Subcutaneous abdominal adipose tissue (tissue), 5 donors: Measurements from ENCODE around the gene MATN4.

Experiments used
- H3K27ac ChIP-seq: one replicate; pipeline ENCODE4 v1.7.0; 2013; ENCODE audit warnings: low read depth, mild to moderate bottlenecking, inconsistent platforms, low read length, moderate library complexity
- H3K27me3 ChIP-seq, 5 donors: one replicate each; pipeline ENCODE4 v1.7.0; 2013; ENCODE audit warnings: low read length in 5 of 5, inconsistent platforms in 1 of 5; ENCODE audit not compliant: control insufficient read depth in 5 of 5, insufficient read depth in 4 of 5
- H3K36me3 ChIP-seq, 5 donors: one replicate each; pipeline ENCODE4 v1.7.0; 2013; ENCODE audit warnings: low read length in 5 of 5; ENCODE audit not compliant: control insufficient read depth in 5 of 5, insufficient read depth in 5 of 5
- H3K4me1 ChIP-seq, 5 donors: one replicate each; pipeline ENCODE4 v1.7.0; 2013; ENCODE audit warnings: low read length in 5 of 5, mild to moderate bottlenecking in 3 of 5, moderate library complexity in 1 of 5; ENCODE audit not compliant: control insufficient read depth in 5 of 5, insufficient read depth in 5 of 5
- H3K4me3 ChIP-seq, 5 donors: one replicate each; pipeline ENCODE4 v1.7.0; 2013; ENCODE audit warnings: low read length in 5 of 5, low read depth in 1 of 5
- H3K9ac ChIP-seq, 5 donors: one replicate each; pipeline ENCODE4 v1.7.0; 2013; ENCODE audit warnings: low read length in 5 of 5, mild to moderate bottlenecking in 4 of 5, moderate library complexity in 3 of 5
- H3K9me3 ChIP-seq, 5 donors: one replicate each; pipeline ENCODE4 v1.7.0; 2013; ENCODE audit warnings: low read length in 5 of 5; ENCODE audit not compliant: control insufficient read depth in 5 of 5
- donor health status: healthy.
- donor health status: healthy.
- donor health status: healthy.
- donor health status: healthy.
- donor health status: healthy.

Gene MATN4

DNA sequence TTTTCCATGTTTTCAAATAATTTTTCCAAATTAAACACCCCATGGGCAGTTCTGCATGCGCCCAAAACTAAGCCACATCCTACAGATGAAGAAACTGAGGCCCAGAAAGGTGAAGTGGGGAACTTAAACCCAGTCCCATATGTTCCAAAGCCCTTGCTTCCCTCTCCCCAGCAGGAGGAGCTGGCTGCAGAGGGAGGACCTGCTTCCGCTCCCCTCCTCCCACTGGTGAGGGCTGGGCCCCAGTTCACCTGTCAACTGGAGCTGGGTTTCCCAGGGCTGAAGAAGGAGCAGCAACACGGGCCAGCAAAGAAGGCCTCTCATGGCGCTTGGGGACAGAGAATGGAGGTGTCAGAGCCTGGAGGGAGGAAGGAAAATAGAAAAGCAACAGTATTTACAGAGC is 2.8 kb downstream of the MATN4 start:
- H3K9me3 ChIP-seq, result no peaks in the 10 kb centered on the region
- no peak overlapping the region for H3K27ac ChIP-seq
- no peak overlapping the region for H3K9ac ChIP-seq
- peaks cover 0 to 53% (median 40%) of the 10 kb centered on the region in 5 donors for H3K27me3 ChIP-seq
- no peaks in the 10 kb centered on the region for H3K36me3 ChIP-seq
- no peak overlapping the region for H3K4me3 ChIP-seq
- H3K4me1 ChIP-seq, result peaks cover 0 to 12% (median 9%) of the 10 kb centered on the region in 5 donors

DNA sequence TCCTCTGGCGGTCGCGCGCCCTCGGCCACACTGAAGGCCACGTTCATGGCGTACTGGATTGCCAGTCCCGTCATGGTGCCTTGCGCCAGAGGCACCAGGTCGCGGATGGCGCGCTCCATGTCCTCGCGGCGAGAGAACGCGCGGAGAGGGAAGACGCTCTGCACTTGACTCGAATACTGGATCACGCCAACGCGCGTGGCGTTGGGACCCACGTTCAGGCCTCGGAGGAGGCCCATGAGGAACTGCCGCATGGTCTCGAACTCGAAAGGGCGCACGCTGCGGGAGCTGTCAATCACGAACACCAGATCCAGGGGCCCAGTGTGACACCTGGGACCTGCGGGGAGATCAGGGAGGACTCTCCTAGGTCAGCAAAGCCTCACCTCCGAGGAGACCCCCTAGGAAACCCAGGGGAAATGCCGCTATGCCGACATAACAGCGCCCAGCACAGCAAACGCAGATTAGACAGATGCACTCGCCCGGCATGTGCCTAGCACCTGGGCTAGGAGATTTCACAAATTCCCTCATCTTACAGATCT is 3.6 kb downstream of the MATN4 start:
- Histone ChIP-seq H3K27me3 (peaks cover 0 to 52% (median 38%) of the 10 kb centered on the region in 5 donors), H3K9me3 (no peaks in the 10 kb centered on the region), H3K36me3 (no peaks in the 10 kb centered on the region), H3K27ac (no peak overlapping the region), H3K4me1 (peaks cover 0 to 12% (median 9%) of the 10 kb centered on the region in 5 donors), H3K4me3 (no peak overlapping the region), H3K9ac (no peak overlapping the region)

DNA sequence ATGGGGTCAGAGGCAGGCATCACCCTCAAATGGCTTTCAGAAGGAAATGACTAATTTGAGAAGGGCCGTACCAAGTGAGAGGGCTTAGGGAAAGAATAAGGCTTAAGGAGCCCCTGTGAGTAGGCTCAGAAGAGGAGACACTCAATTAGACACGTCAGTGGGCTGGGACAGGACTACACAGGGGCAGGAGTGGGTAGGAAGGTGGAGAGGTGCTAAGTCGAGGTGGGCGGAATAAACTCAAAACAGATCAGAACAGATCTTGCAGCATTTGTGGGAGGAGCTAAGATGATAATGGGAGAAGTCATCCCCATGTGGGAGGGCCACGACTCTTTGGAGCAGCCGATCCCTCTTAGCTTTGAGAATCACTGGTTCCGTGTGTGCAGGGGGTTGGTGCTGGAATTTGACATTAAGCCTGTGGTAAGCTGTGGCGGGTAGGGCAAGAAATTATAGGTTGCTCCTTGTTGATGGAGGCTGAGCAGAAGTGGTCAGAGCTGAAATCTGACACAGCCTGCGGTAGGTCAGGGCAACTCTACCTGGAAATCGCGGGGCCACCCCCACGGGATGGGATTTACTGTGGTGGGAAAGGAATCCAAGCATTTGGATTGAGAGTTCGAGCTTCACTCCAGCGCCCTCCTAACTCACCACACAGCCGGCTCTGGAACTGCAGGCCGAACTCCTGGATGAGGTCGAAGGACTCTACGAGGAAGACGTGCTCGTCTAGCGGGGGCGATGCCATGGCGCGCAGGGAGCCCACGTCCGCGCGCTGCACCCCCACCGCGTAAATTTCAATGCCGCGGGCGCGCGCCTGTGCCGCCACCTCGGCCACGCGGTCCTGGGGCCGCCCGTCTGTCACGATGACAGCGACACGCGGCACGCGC is 4.3 kb downstream of the MATN4 start:
- H3K36me3 ChIP-seq, result no peaks in the 10 kb centered on the region
- no peaks in the 10 kb centered on the region for H3K9me3 ChIP-seq
- H3K4me1 ChIP-seq, result peaks cover 0 to 12% (median 9%) of the 10 kb centered on the region in 5 donors
- H3K4me3 ChIP-seq, result no peak overlapping the region
- H3K9ac ChIP-seq, result no peak overlapping the region
- no peak overlapping the region for H3K27ac ChIP-seq
- peaks cover 0 to 48% (median 38%) of the 10 kb centered on the region in 5 donors for H3K27me3 ChIP-seq

DNA sequence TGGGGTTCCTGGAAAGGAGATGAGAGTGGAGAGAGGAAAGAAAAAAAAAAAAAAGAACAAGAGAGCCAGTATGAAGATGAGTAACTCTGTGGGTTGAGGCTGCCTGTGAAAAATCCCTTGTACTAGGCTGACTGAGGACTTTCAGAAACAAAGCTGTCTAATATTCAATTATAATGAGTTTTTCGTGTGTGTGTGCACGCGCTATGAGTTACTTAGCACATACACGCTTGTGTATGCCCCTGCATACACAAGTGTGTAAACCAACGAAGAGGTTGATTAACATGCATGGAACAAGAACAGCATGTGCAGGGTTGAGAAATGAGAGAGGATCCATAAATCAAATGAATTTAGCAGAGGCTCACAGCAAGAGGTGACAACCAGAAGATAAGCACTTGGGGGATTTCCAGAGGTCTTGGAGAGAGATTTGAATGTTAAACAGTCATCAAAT is 6.3 kb downstream of the MATN4 start:
- H3K4me3 ChIP-seq, result no peak overlapping the region
- peaks cover 0 to 7% (median 3%) of the 10 kb centered on the region in 5 donors for H3K4me1 ChIP-seq
- no peak overlapping the region for H3K27ac ChIP-seq
- H3K9ac ChIP-seq, result no peak overlapping the region
- H3K36me3 ChIP-seq, result no peaks in the 10 kb centered on the region
- no peaks in the 10 kb centered on the region for H3K9me3 ChIP-seq
- peaks cover 0 to 33% (median 30%) of the 10 kb centered on the region in 5 donors for H3K27me3 ChIP-seq

DNA sequence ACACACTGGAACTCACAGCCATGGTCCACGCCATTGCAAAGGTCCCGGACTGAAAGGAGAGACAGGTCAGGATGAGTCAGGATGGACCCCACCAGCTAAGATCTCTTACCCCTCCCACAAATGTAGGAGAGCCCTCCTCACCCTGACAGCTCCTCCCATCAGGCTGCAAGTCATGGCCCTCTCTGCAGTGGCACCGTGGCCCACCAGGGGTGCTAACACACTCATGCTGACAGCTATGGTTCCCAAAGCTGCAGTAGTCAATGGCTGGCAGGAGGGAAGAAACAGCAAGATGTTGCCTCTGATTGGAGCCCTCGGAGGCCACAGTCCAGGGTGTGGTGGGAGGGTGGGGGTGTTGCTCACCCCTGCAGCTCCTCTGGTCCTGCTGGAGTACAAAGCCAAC is 7.1 kb downstream of the MATN4 start:
- no peaks in the 10 kb centered on the region for H3K4me1 ChIP-seq
- H3K9ac ChIP-seq, result no peak overlapping the region
- no peak overlapping the region for H3K27ac ChIP-seq
- H3K4me3 ChIP-seq, result no peak overlapping the region
- H3K27me3 ChIP-seq, result peaks cover 3 to 27% (median 22%) of the 10 kb centered on the region in 5 donors
- H3K9me3 ChIP-seq, result no peaks in the 10 kb centered on the region
- H3K36me3 ChIP-seq, result no peaks in the 10 kb centered on the region

DNA sequence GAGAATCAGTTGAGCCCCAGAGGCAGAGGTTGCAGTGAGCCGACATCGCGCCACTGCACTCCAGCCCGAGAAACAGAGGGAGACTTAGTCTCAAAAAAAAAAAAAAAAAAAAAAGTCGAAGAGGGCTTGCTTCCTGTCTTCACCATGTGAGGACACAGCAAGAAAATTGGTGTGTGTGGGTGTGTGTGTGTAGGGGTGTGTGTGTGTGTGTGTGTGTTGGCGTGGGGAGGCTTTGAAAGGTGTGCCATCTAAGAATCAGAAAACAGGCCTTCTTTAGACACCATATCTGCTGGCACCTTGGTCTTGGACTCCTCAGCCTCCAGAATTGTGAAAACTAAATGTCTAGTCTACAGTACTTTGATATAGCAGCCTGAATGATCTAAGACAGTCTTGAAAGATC is 8.3 kb downstream of the MATN4 start:
- H3K4me3 ChIP-seq, result no peak overlapping the region
- H3K4me1 ChIP-seq, result no peaks in the 10 kb centered on the region
- H3K9ac ChIP-seq, result no peak overlapping the region
- no peaks in the 10 kb centered on the region for H3K36me3 ChIP-seq
- H3K9me3 ChIP-seq, result no peaks in the 10 kb centered on the region
- H3K27ac ChIP-seq, result no peak overlapping the region
- H3K27me3 ChIP-seq, result peaks cover 3 to 24% (median 17%) of the 10 kb centered on the region in 5 donors

DNA sequence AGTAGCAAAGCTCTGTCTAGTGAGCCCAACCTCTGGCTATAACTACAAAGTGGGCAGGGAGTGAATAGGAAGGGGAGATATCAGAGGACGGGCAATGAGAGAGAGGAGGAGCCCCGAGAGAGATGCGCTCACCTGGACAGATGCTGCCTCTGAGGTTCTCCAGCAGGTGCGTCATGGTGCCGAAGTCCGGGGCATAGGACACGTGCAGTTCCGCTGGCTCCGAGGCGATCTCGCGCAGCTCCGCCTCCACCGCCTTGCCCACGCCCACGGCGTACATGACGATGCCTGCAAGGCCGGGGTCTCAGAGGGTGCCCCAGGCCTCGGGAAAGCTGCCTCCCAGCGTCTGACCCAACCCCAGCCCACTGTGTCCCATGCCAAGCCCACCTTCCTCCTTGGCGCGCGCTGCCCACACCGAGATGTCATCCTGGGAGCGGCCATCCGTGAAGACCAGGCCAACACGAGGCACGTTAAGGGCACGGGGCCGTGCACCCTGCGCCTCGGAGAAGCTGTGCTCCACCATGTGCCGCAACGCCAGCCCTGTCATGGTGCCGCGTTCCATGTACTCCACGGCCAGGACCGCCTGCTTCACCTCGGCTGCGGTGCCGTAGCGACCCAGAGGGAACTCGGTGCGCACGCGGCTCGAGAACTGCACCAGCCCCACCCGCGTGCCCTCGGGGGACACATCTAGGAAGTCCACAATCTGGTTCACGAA is 10.2 kb downstream of the MATN4 start:
- Histone ChIP-seq H3K36me3 (no peaks in the 10 kb centered on the region), H3K9ac (no peak overlapping the region), H3K27me3 (peaks cover 2 to 12% (median 6%) of the 10 kb centered on the region in 5 donors)

DNA sequence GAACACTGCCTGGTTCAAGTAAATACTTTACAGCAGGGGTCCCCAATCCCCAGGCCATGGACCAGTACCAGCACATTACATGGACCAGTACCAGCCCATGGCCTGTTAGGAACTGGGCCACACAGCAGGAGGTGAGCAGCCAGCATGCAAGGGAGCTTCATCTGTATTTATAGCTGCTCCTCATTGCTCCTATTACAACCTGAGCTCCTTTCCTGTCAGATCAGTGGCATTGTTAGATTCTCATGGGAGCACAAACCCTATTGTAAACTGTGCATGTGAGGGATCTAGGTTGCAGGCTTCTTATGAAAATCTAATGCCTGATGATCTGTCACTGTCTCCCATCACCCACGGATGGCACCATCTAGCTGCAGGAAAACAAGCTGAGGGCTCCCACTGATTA is 13.4 kb downstream of the MATN4 start:
- H3K4me1 ChIP-seq, result peaks cover 2 to 19% (median 13%) of the 10 kb centered on the region in 5 donors
- H3K27ac ChIP-seq, result no peak overlapping the region
- H3K36me3 ChIP-seq, result no peaks in the 10 kb centered on the region
- H3K4me3 ChIP-seq, result no peak overlapping the region
- no peak overlapping the region for H3K9ac ChIP-seq
- peaks cover 4 to 14% (median 6%) of the 10 kb centered on the region in 5 donors for H3K27me3 ChIP-seq
- no peaks in the 10 kb centered on the region for H3K9me3 ChIP-seq

More for the DNA sequence above, 10.2 kb downstream of the MATN4 start:
- no peaks in the 10 kb centered on the region for H3K9me3 ChIP-seq
- peaks cover 2 to 12% (median 11%) of the 10 kb centered on the region in 5 donors for H3K4me1 ChIP-seq
- no peak overlapping the region for H3K4me3 ChIP-seq
- no peak overlapping the region for H3K27ac ChIP-seq

DNA sequence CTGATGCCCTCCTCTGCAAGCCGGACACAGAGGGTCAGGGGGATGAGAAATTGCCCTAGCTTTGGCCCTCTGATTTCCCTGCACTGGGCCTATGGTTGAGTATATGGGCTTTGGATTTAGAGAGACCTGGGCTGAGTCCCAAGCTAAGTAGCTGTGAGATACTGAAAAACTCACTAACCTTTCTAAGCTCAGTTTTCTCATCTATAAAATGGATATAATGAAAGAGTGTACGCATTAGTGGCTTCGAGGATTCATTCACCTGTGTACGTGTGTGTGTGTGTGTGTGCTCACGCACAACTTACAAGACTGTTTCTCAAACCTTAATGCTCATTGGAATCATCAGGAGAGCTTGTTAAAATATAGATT is 14.1 kb downstream of the MATN4 start:
- Histone ChIP-seq H3K27ac (no peak overlapping the region), H3K4me3 (peak overlapping the region in 4 of 5 donors; percentile 61 to 70 (median 67)), H3K9ac (peak overlapping the region in 2 of 5 donors; percentile 56 to 68), H3K4me1 (peaks cover 2 to 19% (median 13%) of the 10 kb centered on the region in 5 donors), H3K27me3 (peaks cover 4 to 14% (median 6%) of the 10 kb centered on the region in 5 donors), H3K36me3 (no peaks in the 10 kb centered on the region), H3K9me3 (no peaks in the 10 kb centered on the region)
